HepG2 (cell line): ENCODE results near the gene UNC5A. TPM values are rescaled to one million over a fixed set of nuclear protein-coding genes. Genes with fewer than 3 reads are reported as not detected.

Source experiments
- ATAC-seq: fragments of 200-7000 bp; cut with Tn5 transposase; 3 replicates; pipeline ENCODE4 v1.9.1; 2020; ENCODE audit warnings: mild to moderate bottlenecking, moderate library complexity
- BruUV-seq: library from RNA; stranded (reverse); fragments of 400-500 nt; replicated peaks from 2 replicates; lab custom pipeline; 2021; lab: Mats Ljungman, UMichigan
- CTCF ChIA-PET: fragments of 300-600 bp; formaldehyde crosslinking; extraction: SDS; loops from one replicate; lab custom pipeline; 2021; ENCODE audit warnings: low total read pairs, inconsistent platforms, low intra/inter-chr PET ratio; lab: Yijun Ruan, JAX
- POLR2A ChIA-PET: fragments of 350-600 bp; sonication (Branson Sonifier 250); formaldehyde crosslinking; loops from one replicate; lab custom pipeline; 2020; ENCODE audit warnings: antibody characterized with exemption, inconsistent platforms; lab: Yijun Ruan, JAX
- DNase-seq: peaks from one replicate; pipeline ENCODE4 v3.0.0-alpha.2; 2015; ENCODE audit warnings: low spot score
- FAIRE-seq: peaks from 3 replicates; lab custom pipeline; 2011; peaks lifted over from hg19 to GRCh38; lab: Jason Lieb, UNC
- H2AFZ ChIP-seq: one replicate; pipeline ENCODE4 v1.6.1; 2011; ENCODE audit warnings: low read length, inconsistent platforms
- H3K27ac ChIP-seq: fragments of 300-600 bp; 3 replicates; pipeline ENCODE4 v1.8.0; 2011; ENCODE audit warnings: mixed run types, mild to moderate bottlenecking, mixed read lengths, low read length, inconsistent platforms; ENCODE audit not compliant: insufficient read depth; ENCODE audit errors: extremely low read length
- H3K27me3 ChIP-seq, 2 experiments: fragments of 200-600 bp in 1 of 2; 2 replicates in 1 of 2; 3 replicates in 1 of 2; pipeline versions ENCODE4 v1.6.0 to v1.8.0; 2011; ENCODE audit warnings: low read length in 2 of 2, mild to moderate bottlenecking in 2 of 2, moderate library complexity in 2 of 2, inconsistent platforms in 1 of 2; ENCODE audit not compliant: insufficient read depth in 2 of 2, control insufficient read depth in 1 of 2
- H3K36me3 ChIP-seq, 2 experiments: fragments of 200-600 bp in 1 of 2; replicated peaks in 1 of 2; 2 replicates in 1 of 2; 3 replicates in 1 of 2; pipeline versions ENCODE4 v1.5.1 to v1.8.0; 2011; ENCODE audit warnings: low read length in 2 of 2, inconsistent platforms in 1 of 2; ENCODE audit not compliant: insufficient read depth in 2 of 2, control insufficient read depth in 1 of 2
- H3K4me1 ChIP-seq: 2 replicates; pipeline ENCODE4 v1.5.1; 2012; ENCODE audit warnings: low read length, inconsistent platforms; ENCODE audit not compliant: insufficient read depth
- H3K4me2 ChIP-seq: 2 replicates; pipeline ENCODE4 v1.6.0; 2011; ENCODE audit warnings: low read depth, low read length, inconsistent platforms
- H3K4me3 ChIP-seq, 3 experiments: fragments of 200-600 bp in 1 of 3; sonication (generic), shearing (Covaris generic) in 1 of 3; replicated peaks in 1 of 3; 2 replicates each; pipeline ENCODE4 v1.5.1; 2011 to 2016; ENCODE audit warnings: low read length in 3 of 3, inconsistent platforms in 2 of 3, low read depth in 2 of 3, mild to moderate bottlenecking in 2 of 3, control low read depth in 1 of 3, mixed read lengths in 1 of 3; ENCODE audit not compliant: insufficient read depth in 1 of 3
- H3K79me2 ChIP-seq: one replicate; pipeline ENCODE4 v1.6.1; 2011; ENCODE audit warnings: low read length, inconsistent platforms; ENCODE audit not compliant: insufficient read depth
- H3K9ac ChIP-seq: 2 replicates; pipeline ENCODE4 v1.6.0; 2011; ENCODE audit warnings: mild to moderate bottlenecking, low read depth, low read length, inconsistent platforms; ENCODE audit not compliant: insufficient read depth
- H3K9me3 ChIP-seq: 2 replicates; pipeline ENCODE4 v1.5.1; 2012; ENCODE audit warnings: mild to moderate bottlenecking, low read length
- H4K20me1 ChIP-seq: 2 replicates; pipeline ENCODE4 v1.6.0; 2011; ENCODE audit warnings: inconsistent platforms, mild to moderate bottlenecking, low read length, moderate library complexity; ENCODE audit not compliant: insufficient read depth
- EHMT2 ChIP-seq: fragments of 200-600 bp; sonication (generic); IDR thresholded peaks from 2 replicates; pipeline ENCODE4 v1.7.0; 2017; ENCODE audit warnings: antibody characterized with exemption, low read depth, low read length, borderline replicate concordance
- GABPB1 ChIP-seq: IDR thresholded peaks from 2 replicates; pipeline ENCODE4 v1.6.1; 2016; ENCODE audit warnings: mild to moderate bottlenecking, missing genetic modification reagents, moderate library complexity, missing compliant biosample characterization
- GFI1 ChIP-seq: sonication (generic); formaldehyde crosslinking; IDR thresholded peaks from 2 replicates; pipeline ENCODE4 v1.5.0; 2020; ENCODE audit warnings: missing genetic modification reagents, mild to moderate bottlenecking, borderline replicate concordance
- GRHL1 ChIP-seq: sonication (generic); formaldehyde crosslinking; conservative IDR thresholded peaks from 2 replicates; pipeline ENCODE4 v1.8.0; 2022; ENCODE audit warnings: missing genetic modification reagents
- HMGA1 ChIP-seq: sonication (generic); formaldehyde crosslinking; conservative IDR thresholded peaks from 2 replicates; pipeline ENCODE4 v1.4.0; 2020; ENCODE audit warnings: missing genetic modification reagents
- KDM1A ChIP-seq: IDR thresholded peaks from 2 replicates; pipeline ENCODE4 v1.6.1; 2016; ENCODE audit warnings: missing compliant biosample characterization
- LCORL ChIP-seq, 2 experiments: fragments of 450-650 bp in 1 of 2; sonication (generic) in 1 of 2; formaldehyde crosslinking in 1 of 2; IDR thresholded peaks; 2 replicates each; pipeline versions ENCODE4 v1.5.0 to v1.6.1; 2017 to 2020; ENCODE audit warnings: antibody characterized with exemption in 1 of 2, missing genetic modification reagents in 1 of 2
- MXD3 ChIP-seq: IDR thresholded peaks from 2 replicates; pipeline ENCODE4 v1.6.1; 2016; ENCODE audit warnings: mild to moderate bottlenecking, missing biosample characterization, missing genetic modification reagents
- SMAD9 ChIP-seq: sonication (generic); formaldehyde crosslinking; IDR thresholded peaks from 2 replicates; pipeline ENCODE4 v1.5.1; 2020; ENCODE audit warnings: mild to moderate bottlenecking, missing genetic modification reagents
- ZHX1 ChIP-seq: sonication (generic); formaldehyde crosslinking; IDR thresholded peaks from 2 replicates; pipeline ENCODE4 v1.8.1; 2022; ENCODE audit warnings: low read depth, mild to moderate bottlenecking, missing genetic modification reagents
- ZNF138 ChIP-seq: sonication (generic); formaldehyde crosslinking; IDR thresholded peaks from 2 replicates; pipeline ENCODE4 v1.5.0; 2020; ENCODE audit warnings: mild to moderate bottlenecking, low read depth, missing genetic modification reagents
- ZNF460 ChIP-seq: sonication (generic); formaldehyde crosslinking; IDR thresholded peaks from 2 replicates; pipeline ENCODE4 v1.5.1; 2020; ENCODE audit warnings: missing genetic modification reagents, mild to moderate bottlenecking, borderline replicate concordance
- ZNF530 ChIP-seq: sonication (generic); formaldehyde crosslinking; IDR thresholded peaks from 2 replicates; pipeline ENCODE4 v1.5.0; 2020; ENCODE audit warnings: low read depth, mild to moderate bottlenecking, missing genetic modification reagents
- ZNF562 ChIP-seq: sonication (generic); formaldehyde crosslinking; IDR thresholded peaks from 2 replicates; pipeline ENCODE4 v1.8.0; 2022; ENCODE audit warnings: missing genetic modification reagents, borderline replicate concordance
- ZNF576 ChIP-seq: sonication (generic); formaldehyde crosslinking; IDR thresholded peaks from 2 replicates; pipeline ENCODE4 v1.4.0; 2020; ENCODE audit warnings: mild to moderate bottlenecking, missing genetic modification reagents
- ZNF709 ChIP-seq: sonication (generic); formaldehyde crosslinking; IDR thresholded peaks from 2 replicates; pipeline ENCODE4 v1.5.0; 2020; ENCODE audit warnings: mild to moderate bottlenecking, missing genetic modification reagents
- ZNF724P ChIP-seq: sonication (generic); formaldehyde crosslinking; IDR thresholded peaks from 2 replicates; pipeline ENCODE4 v1.8.0; 2022; ENCODE audit warnings: missing genetic modification reagents, borderline replicate concordance
- ZSCAN25 ChIP-seq: sonication (generic); formaldehyde crosslinking; IDR thresholded peaks from 2 replicates; pipeline ENCODE4 v1.8.0; 2022; ENCODE audit warnings: mild to moderate bottlenecking, missing genetic modification reagents
- WGBS: methylation state at CpG from one replicate; pipeline ENCODE4 v1.1.6; 2017; ENCODE audit warnings: low lambda C conversion rate; 5-methylcytosine and 5-hydroxymethylcytosine counted together
- in situ Hi-C: cut with HindIII; loops from 2 replicates; pipeline ENCODE4 v1.10.0; 2017; ENCODE audit warnings: low pct_unique_long_range_greater_than_20kb; ENCODE audit not compliant: extremely low pct_ligation_motif_present
- intact Hi-C: fragments of 100-400 bp; cut with micrococcal nuclease; formaldehyde crosslinking; loops from one replicate; pipeline ENCODE4 v1.10.0; 2022; ENCODE audit not compliant: unreplicated experiment
- polyA plus RNA-seq, 8 experiments: library from polyadenylated mRNA; depleted of rRNA in 3 of 8; stranded (reverse) in 7 of 8; unstranded in 1 of 8; fragments of >200 nt; fragmentation: Illumina TruSeq in 4 of 8; extraction: Trizol in 4 of 8; gene quantifications; 2 replicates each; pipeline versions ENCODE4 v1.2.1 to v1.2.3, GENCODE V29; 2011 to 2016; ENCODE audit warnings: low read depth in 4 of 8, missing spikeins in 1 of 8, mixed read lengths in 1 of 8; ENCODE audit not compliant: insufficient read depth in 1 of 8
- total RNA-seq, 5 experiments: library from RNA; depleted of rRNA; stranded (reverse); fragments of >200 nt; fragmentation: Illumina TruSeq; extraction: Trizol; gene quantifications; 2 replicates each; pipeline ENCODE4 v1.2.3, GENCODE V29; 2016; ENCODE audit warnings: low read depth in 1 of 5

Gene UNC5A
- total and polyA plus RNA-seq, 2 of the 13 experiments (the other 11 are each of a cell fraction or from before 2014, with no cell fraction given) = not detected

GRCh38 chr5:176849611-176850227, 39.4 kb downstream of the UNC5A start:
- intact Hi-C loops = no loop called here

More at GRCh38 chr5:176849611-176850227, 39.4 kb downstream of the UNC5A start:
- 0% methylated on average over 2 of the region's 7 CpGs for WGBS
- Histone ChIP-seq H3K9me3 (no peaks in the 10 kb centered on the region), H3K4me1 (0 out of 2 replicates have a peak, but pooled peaks cover 13% of the 10 kb centered on the region), H3K9ac (no peak overlapping the region), H4K20me1 (no peaks in the 10 kb centered on the region), H3K36me3 (no peaks in the 10 kb centered on the region), H3K27me3 (peaks cover 13 to 83% of the 10 kb centered on the region in 2 experiments; a peak in 4 of 5 replicates), H3K4me2 (no peak overlapping the region), H3K27ac (no peak overlapping the region), H3K4me3 (no peak overlapping the region), H2AFZ (no peak overlapping the region), H3K79me2 (no peaks in the 10 kb centered on the region)
- DNase-seq (no peak), FAIRE-seq (no peak), ATAC-seq (no peak)
- CTCF ChIA-PET = no interaction called here
- POLR2A ChIA-PET = no interaction called here
- TF ChIP-seq ZHX1 = no peak
- no peak for TF ChIP-seq ZNF460 (CRISPR knock-in tag)
- no peak for TF ChIP-seq GABPB1
- TF ChIP-seq ZNF562 (CRISPR knock-in tag) = no peak
- no peak for TF ChIP-seq MXD3 (CRISPR knock-in tag)
- TF ChIP-seq ZNF576 (CRISPR knock-in tag) = no peak
- no peak for TF ChIP-seq ZSCAN25 (CRISPR knock-in tag)
- TF ChIP-seq EHMT2 = no peak
- TF ChIP-seq ZNF138 (CRISPR knock-in tag) = no peak
- no peak for TF ChIP-seq ZNF709 (CRISPR knock-in tag)
- no peak for TF ChIP-seq SMAD9 (CRISPR knock-in tag)
- TF ChIP-seq ZNF530 (CRISPR knock-in tag) = no peak
- TF ChIP-seq GRHL1 (CRISPR knock-in tag) = no peak
- no peak for TF ChIP-seq KDM1A
- TF ChIP-seq HMGA1 (CRISPR knock-in tag) = no peak
- TF ChIP-seq LCORL (IDR thresholded peaks at IDR 0.05) = no peak
- TF ChIP-seq LCORL (CRISPR knock-in tag; IDR thresholded peaks at IDR 0.05) = no peak
- TF ChIP-seq GFI1 (CRISPR knock-in tag) = no peak
- TF ChIP-seq ZNF724P = no peak
- in situ Hi-C loops = no loop called here
- no TSS peak for BruUV-seq
